Suprapubic skin (tissue), 4 donors: ENCODE data around the gene SSNA1. TPM values are rescaled to one million over a fixed set of nuclear protein-coding genes. Genes with fewer than 3 reads are reported as not detected.

Experiments
- DNase-seq, 2 donors: peaks; one replicate each; pipeline ENCODE4 v3.0.0-alpha.2; 2019; ENCODE audit warnings: low spot score in 2 of 2
- H3K27ac ChIP-seq: fragments of 200-600 bp; sonication (generic); one replicate; pipeline ENCODE4 v1.5.1; 2019
- H3K27me3 ChIP-seq: fragments of 200-600 bp; sonication (generic); one replicate; pipeline ENCODE4 v1.5.1; 2019
- H3K36me3 ChIP-seq: fragments of 200-600 bp; sonication (generic); one replicate; pipeline ENCODE4 v1.5.1; 2019
- H3K4me1 ChIP-seq: fragments of 200-600 bp; sonication (generic); one replicate; pipeline ENCODE4 v1.5.1; 2019
- H3K4me3 ChIP-seq: fragments of 200-600 bp; sonication (generic); one replicate; pipeline ENCODE4 v1.5.1; 2019; ENCODE audit warnings: mild to moderate bottlenecking
- H3K9me3 ChIP-seq: fragments of 200-600 bp; sonication (generic); one replicate; pipeline ENCODE4 v1.5.1; 2019
- EP300 ChIP-seq: sonication (generic); formaldehyde crosslinking; IDR thresholded peaks from one replicate; pipeline ENCODE4 v1.6.1; 2017; ENCODE audit warnings: antibody characterized with exemption
- POLR2A ChIP-seq, 2 donors: fragments of 450-650 bp; IDR thresholded peaks; one replicate each; pipeline ENCODE4 v1.6.1; 2017; ENCODE audit warnings: antibody characterized with exemption in 2 of 2, mild to moderate bottlenecking in 2 of 2, moderate library complexity in 2 of 2
- POLR2AphosphoS5 ChIP-seq, 3 donors: sonication (generic); formaldehyde crosslinking; IDR thresholded peaks; one replicate each; pipeline ENCODE4 v1.6.1; 2017; ENCODE audit warnings: antibody characterized with exemption in 3 of 3
- WGBS: methylation state at CpG from one replicate; pipeline ENCODE4 v1.1.5; 2018; 5-methylcytosine and 5-hydroxymethylcytosine counted together
- total RNA-seq, 4 donors: library from RNA; depleted of rRNA; stranded (reverse); fragments of >200 nt; gene quantifications; one replicate each; pipeline ENCODE4 v1.1.0, GENCODE V29; 2016
- TF ChIP-seq, protein P1 (sequence below), 2 donors: fragments of 200-600 bp in 1 of 2; fragments of 450-650 bp in 1 of 2; sonication (generic) in 1 of 2; IDR thresholded peaks; one replicate each; pipeline ENCODE4 v1.5.1; 2016 to 2019; ENCODE audit warnings: antibody characterized with exemption in 2 of 2, mild to moderate bottlenecking in 1 of 2, moderate library complexity in 1 of 2

SSNA1 gene
- total RNA-seq, 4 donors from 2014 or later = 45.9 to 72.0 (median 71.1) TPM

DNA sequence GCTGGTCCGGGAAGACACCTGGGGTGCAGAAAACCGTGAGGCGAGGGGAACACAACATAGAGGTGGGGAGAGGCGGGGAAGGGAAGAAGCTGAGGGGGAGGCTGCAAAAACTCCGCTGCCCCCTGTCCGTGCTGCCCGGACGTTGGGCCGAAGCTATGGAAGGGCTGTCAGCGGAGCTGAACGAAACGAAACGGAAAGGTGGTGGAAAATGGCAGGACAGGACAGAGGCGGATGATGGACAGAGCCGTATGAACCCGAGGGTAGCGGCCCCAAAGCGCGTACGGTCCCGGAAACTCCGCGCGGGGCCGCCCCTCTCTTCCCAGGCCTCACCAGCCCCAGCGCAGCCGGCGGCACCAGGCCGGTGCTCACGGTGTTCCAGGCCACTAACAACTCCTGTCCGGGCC, 388 bp upstream of the SSNA1 start:
- no peak for TF ChIP-seq POLR2AphosphoS5 (IDR thresholded peaks at IDR 0.05)
- TF ChIP-seq POLR2A (IDR thresholded peaks at IDR 0.05) = no peak
- TF ChIP-seq, protein P1, sequence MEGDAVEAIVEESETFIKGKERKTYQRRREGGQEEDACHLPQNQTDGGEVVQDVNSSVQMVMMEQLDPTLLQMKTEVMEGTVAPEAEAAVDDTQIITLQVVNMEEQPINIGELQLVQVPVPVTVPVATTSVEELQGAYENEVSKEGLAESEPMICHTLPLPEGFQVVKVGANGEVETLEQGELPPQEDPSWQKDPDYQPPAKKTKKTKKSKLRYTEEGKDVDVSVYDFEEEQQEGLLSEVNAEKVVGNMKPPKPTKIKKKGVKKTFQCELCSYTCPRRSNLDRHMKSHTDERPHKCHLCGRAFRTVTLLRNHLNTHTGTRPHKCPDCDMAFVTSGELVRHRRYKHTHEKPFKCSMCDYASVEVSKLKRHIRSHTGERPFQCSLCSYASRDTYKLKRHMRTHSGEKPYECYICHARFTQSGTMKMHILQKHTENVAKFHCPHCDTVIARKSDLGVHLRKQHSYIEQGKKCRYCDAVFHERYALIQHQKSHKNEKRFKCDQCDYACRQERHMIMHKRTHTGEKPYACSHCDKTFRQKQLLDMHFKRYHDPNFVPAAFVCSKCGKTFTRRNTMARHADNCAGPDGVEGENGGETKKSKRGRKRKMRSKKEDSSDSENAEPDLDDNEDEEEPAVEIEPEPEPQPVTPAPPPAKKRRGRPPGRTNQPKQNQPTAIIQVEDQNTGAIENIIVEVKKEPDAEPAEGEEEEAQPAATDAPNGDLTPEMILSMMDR (IDR thresholded peaks at IDR 0.05) = no peak
- no peak for TF ChIP-seq EP300

DNA sequence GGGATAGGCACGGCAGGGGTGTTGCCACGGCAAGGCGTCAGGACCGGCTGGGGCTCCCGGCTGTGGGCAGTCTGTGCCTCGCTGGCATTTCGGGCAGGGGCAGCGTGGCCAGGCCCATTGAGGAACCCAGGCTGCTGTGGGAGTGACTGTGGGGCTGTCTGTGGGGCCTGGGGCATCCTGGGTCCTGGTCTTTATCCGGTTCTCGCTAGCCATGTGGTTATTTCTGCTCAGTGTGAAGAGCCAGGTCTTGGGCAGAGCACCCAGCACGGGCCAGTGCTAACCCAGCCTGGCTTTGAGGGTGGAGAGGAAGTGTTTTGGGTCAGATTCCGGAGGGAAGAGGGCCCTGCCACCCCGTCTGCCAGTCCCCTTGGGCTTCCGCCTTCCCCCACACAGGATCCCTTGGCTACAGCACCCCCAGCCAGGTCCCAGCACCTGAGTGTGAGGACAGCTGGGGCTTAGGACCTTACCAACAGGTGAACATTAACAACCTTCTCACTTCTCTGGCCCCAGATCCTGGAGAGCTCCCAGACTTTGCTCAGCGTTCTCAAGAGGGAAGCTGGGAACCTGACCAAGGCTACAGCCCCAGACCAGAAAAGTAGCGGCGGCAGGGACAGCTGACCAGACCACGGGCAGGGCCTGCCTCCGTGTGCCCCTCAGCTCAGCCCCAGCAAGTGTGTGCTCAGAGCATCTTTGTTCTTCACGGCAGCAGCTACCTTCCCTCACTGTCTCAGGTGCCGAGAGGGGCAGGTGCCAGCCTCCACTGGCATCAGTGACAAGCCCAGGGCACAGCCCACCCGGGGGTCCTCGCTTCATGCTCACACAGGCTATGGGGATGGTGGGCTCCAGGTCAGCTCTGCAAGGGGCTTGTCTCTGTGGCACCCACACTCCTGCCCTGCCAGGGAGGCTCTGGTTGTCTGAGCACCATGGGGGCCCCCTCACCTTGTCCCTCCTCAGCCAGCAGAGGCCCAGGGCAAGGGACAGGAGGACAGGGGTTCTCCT, 1.1 kb downstream of the SSNA1 start:
- peak in 1 of 3 donors; percentile 4 for TF ChIP-seq POLR2AphosphoS5 (IDR thresholded peaks at IDR 0.05)
- TF ChIP-seq, protein P1 (IDR thresholded peaks at IDR 0.05) = no peak
- peaks cover 51% of the 10 kb centered on the region for H3K4me1 ChIP-seq
- H3K9me3 ChIP-seq = no peaks in the 10 kb centered on the region
- DNase-seq = no peak
- 44% methylated on average over 6 of the region's 23 CpGs for WGBS
- peak overlapping the region; percentile 94 for H3K4me3 ChIP-seq
- H3K36me3 ChIP-seq = peaks cover 43% of the 10 kb centered on the region
- no peaks in the 10 kb centered on the region for H3K27me3 ChIP-seq
- peak overlapping the region; percentile 97 for H3K27ac ChIP-seq

More for the DNA sequence above, 388 bp upstream of the SSNA1 start:
- WGBS = 0% methylated on average over 17 of the region's 31 CpGs
- Histone ChIP-seq H3K27ac (peak overlapping the region; percentile 97), H3K9me3 (no peaks in the 10 kb centered on the region), H3K36me3 (peaks cover 58% of the 10 kb centered on the region), H3K4me3 (peak overlapping the region; percentile 94), H3K27me3 (no peaks in the 10 kb centered on the region), H3K4me1 (peaks cover 45% of the 10 kb centered on the region)
- no peak for DNase-seq

DNA sequence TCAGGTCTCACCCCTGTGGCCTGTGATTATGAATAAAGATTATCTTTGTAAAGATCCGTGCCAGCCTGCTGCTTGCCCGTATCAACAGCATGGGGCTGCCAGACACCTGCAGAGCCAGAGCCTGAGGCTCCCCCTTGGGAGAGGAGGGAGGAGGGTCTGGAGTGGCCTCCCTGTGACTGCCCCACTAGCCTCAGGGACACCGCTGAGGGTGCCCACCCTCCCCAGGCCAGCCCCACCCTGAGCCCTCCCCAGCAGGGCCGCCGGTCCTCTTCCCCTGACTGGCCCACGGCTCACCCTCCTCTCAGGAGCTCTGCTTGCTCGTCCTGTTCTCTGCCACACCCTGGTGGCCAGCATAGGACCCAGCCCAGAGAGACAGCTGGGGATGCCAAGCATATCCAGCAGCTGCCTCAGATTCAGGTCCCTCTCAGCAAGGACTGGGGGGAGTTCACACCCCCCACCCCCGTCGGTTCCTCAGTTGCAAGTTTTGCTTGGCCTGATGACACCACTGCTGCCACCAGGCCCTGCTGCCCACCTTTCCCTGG, 1.9 kb downstream of the SSNA1 start:
- peak overlapping the region; percentile 94 for H3K4me3 ChIP-seq
- no peaks in the 10 kb centered on the region for H3K9me3 ChIP-seq
- DNase-seq = no peak
- WGBS = 76% methylated on average over 4 of the region's 9 CpGs
- TF ChIP-seq POLR2A (IDR thresholded peaks at IDR 0.05) (no peak), POLR2AphosphoS5 (IDR thresholded peaks at IDR 0.05) (no peak), EP300 (no peak)
- TF ChIP-seq, protein P1 (IDR thresholded peaks at IDR 0.05) = no peak
- H3K27me3 ChIP-seq = no peaks in the 10 kb centered on the region
- peak overlapping the region; percentile 97 for H3K27ac ChIP-seq
- peaks cover 59% of the 10 kb centered on the region for H3K4me1 ChIP-seq
- peaks cover 35% of the 10 kb centered on the region for H3K36me3 ChIP-seq

DNA sequence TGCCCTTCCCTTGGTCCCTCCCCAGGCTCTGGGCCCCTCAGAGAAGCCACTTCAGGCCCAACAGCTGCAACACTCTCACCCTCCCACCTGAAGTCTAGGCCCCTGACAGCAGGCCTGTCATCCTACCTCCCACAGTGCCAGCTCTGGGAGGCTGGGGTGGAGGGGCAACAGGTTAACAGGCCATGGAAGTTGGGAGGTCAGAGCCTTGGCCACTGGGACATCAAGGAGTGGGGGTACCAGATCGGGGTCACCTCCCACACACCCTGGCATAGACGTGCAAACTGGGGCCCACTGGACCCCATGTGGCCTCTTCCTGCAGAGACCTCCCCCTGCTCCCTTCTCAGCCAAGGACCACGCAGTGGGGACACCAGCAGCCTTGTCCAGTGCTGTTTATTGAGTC, 2.8 kb downstream of the SSNA1 start:
- Histone ChIP-seq H3K27ac (no peak overlapping the region), H3K4me1 (peaks cover 62% of the 10 kb centered on the region), H3K27me3 (no peaks in the 10 kb centered on the region), H3K36me3 (peaks cover 26% of the 10 kb centered on the region), H3K9me3 (no peaks in the 10 kb centered on the region), H3K4me3 (no peak overlapping the region)
- no CpG with 5 or more reads among the region's 3 CpGs for WGBS
- TF ChIP-seq POLR2A (IDR thresholded peaks at IDR 0.05) (no peak), EP300 (no peak), POLR2AphosphoS5 (IDR thresholded peaks at IDR 0.05) (no peak)
- TF ChIP-seq, protein P1 (IDR thresholded peaks at IDR 0.05) = no peak
- no peak for DNase-seq
